Measurements from ENCODE around the gene CFAP57. TPM values are rescaled to one million over a fixed set of nuclear protein-coding genes. Genes with fewer than 3 reads are reported as not detected.

CFAP57 gene
- total RNA-seq, 2 experiments from 2014 or later, result 0.09 TPM

DNA sequence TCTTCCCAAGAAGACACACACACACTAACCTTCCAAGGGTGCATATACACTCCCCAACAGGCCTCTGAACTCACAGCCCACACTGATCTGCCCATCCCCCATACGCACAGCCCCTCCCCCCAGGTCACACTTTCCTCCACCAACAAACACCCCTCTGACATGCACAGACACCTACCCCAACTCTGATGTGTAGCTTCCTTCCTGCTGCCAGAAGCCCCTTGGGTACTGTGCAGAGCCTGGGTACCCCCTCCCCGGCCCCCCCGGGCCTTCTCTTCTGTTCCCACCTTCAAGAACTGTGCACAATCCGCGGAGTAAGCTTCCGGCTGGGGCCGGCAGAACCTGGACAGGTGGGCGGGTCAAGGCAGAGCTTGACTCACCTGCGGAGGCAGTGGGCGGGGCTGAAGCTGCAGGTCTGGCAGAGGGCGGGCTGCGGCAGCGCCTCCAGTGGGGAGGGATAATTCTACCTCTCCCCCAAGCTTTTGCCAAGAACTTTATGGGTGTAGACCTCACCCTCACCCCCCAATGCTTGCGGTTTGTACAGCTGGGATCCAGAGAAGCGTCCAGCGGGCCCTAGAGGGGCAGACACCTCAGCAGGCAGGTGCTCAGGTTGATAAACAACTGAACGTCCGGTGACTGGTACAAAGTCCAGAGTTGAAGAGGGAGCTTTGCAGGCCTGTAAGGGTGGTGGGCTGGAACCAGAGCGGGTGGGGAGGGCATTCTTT lies 113.3 kb downstream of the CFAP57 start, which contains the start of gene C1orf210:
TSS of gene C1orf210 (minus strand) at position 313 of the 722 bp plus-strand sequence. CDS start 2,311 bp downstream, outside the sequence.
- no peaks in the 10 kb centered on the region for H3K36me3 Mint-ChIP-seq
- CTCF ChIA-PET, result no interaction called here
- no peaks in the 10 kb centered on the region for H3K9me3 Mint-ChIP-seq (ENCODE audit: low read depth)

DNA sequence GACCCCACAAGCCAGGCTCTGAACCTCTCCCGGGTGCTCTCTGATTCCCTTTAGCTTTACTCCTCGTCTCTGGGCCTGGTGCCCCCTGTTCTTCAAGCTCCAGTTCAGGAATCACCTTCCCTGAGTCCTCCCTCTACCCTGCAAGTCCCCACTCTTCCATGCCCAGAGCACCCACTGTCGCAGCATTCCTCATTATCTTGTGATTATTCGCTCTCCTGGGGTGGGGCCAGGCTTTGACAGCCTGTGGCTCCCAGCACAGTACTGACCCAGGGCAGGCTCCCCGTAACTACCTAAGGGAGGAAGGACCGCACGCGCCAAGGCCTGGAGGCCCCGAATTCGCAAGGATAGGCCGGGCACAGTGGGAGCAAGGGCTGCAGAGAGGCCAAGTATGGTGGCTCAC lies 114.0 kb downstream of the CFAP57 start:
- H3K27ac Mint-ChIP-seq, result no peak overlapping the region
- H3K4me1 Mint-ChIP-seq, result no peaks in the 10 kb centered on the region
- H3K9me3 Mint-ChIP-seq (ENCODE audit: low read depth), result no peaks in the 10 kb centered on the region
- CTCF ChIA-PET, result no interaction called here
- no peak overlapping the region for H3K4me3 Mint-ChIP-seq
- H3K27me3 Mint-ChIP-seq, result peaks cover 10% of the 10 kb centered on the region
- DNase-seq (no peak), ATAC-seq (no peak)
- H3K36me3 Mint-ChIP-seq, result no peaks in the 10 kb centered on the region

More for the DNA sequence above, 113.3 kb downstream of the CFAP57 start, which contains the start of gene C1orf210:
- Mint-ChIP-seq H3K27ac (no peak within 1 kb of the TSS), H3K27me3 (peaks cover 11% of the 10 kb centered on the region), H3K4me3 (no peak within 1 kb of the TSS), H3K4me1 (no peaks in the 10 kb centered on the region)
- DNase-seq, result no peak
- ATAC-seq, result no peak

DNA sequence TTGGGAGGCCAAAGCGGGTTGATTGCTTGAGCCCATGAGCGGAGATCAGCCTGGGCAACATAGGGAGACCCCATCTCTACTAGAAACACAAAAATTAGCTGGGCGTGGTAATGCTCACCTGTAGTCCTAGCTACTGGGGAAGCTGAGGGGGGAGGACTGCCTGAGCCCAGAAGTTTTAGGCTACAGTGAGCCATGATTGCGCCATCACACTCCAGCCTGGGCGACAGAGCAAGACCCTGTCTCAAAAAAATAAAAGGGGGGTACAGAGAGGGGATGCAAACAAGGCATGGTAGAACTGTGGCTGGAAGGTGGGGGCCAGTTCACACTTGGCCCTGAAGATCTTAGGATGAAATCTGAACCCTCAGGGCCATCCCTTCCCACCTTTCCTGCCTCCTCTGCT lies 114.4 kb downstream of the CFAP57 start:
- Mint-ChIP-seq H3K27ac (no peak overlapping the region), H3K36me3 (no peaks in the 10 kb centered on the region), H3K9me3 (ENCODE audit: low read depth) (no peaks in the 10 kb centered on the region), H3K4me3 (no peak overlapping the region), H3K4me1 (no peaks in the 10 kb centered on the region), H3K27me3 (peaks cover 10% of the 10 kb centered on the region)
- DNase-seq, result no peak
- CTCF ChIA-PET, result no interaction called here
- ATAC-seq, result no peak

DNA sequence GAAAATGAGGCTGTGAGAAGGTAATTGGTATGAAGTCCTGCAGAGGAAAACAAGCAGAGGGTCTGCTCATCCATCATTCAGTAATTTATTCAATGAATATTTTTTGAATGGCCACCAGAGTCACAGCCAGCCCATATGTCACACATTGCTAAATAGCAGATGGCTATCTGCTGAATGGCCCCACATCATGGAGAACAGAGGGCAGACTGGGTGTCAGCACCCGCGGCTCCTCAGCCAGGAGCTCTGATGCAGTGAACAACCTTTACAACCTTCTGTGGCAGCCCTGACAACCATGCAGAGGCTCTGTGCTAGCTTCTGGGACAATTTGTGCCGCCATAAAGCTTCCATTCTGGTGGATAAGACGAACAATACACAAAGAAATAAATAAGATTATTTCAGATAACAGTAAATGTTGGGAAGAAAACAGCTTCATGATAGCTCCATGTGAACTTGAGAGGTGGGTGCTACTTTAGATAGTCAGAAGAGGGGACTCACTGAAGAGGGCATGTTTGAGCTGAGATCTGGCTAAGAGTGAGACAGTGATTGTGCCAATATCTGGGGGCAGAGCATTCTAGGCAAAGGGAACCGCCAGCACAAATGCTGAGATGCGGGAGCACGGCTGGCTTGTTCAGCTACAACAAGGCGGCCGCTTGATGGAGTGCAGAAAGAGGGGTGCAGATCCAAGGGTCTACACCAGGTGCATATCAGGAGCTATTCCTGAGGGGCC lies 116.1 kb downstream of the CFAP57 start:
- Mint-ChIP-seq H3K9me3 (ENCODE audit: low read depth) (no peaks in the 10 kb centered on the region), H3K36me3 (no peaks in the 10 kb centered on the region), H3K27me3 (peaks cover 10% of the 10 kb centered on the region), H3K4me3 (no peak overlapping the region), H3K27ac (no peak overlapping the region), H3K4me1 (no peaks in the 10 kb centered on the region)
- CTCF ChIA-PET, result no interaction called here
- DNase-seq (no peak), ATAC-seq (no peak)

DNA sequence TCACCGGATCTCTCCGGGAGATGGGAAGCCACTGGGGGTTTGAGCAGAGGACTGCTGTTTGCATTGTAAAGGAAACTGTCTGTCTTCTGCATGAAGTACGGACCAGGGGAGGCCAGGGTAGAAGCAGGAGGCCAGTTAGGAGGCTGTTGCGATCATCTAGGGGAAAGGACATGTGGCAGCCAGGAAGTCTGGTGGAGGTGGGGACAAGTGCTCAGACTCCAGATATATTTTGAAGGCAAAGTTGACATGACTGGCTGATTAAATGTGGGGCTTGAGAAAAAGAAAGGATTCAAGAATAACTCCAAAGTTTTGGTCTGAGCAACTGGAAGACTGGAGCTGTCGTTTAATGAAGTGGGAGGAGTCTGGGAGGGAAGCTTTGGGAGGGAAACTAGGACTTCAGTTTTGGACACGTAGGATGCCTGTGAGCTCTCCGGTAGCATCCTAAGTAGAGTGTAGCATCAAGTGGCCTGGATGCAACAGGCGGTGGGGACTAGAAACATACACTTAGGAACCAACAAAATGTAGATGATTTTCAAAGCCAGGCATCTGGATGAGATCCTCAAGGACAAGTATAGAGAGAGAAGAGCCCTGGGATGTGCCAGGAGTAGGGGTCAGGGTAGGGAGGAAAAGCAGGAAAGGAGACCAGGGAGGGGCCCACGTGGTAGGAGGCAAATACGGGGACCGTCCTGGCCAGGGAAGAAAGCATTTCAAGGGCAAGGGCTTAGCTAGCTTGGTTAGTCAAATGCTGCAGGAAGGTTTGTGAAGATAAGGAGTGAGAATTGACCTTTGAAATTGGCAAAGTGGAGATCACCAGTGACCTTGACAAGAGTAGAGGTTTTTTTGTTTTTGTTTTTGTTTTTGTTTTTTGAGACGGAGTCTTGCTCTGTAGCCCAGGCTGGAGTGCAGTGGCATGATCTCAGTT lies 116.9 kb downstream of the CFAP57 start:
- CTCF ChIA-PET, result no interaction called here
- Mint-ChIP-seq H3K27me3 (peaks cover 10% of the 10 kb centered on the region), H3K27ac (no peak overlapping the region), H3K4me1 (no peaks in the 10 kb centered on the region), H3K36me3 (no peaks in the 10 kb centered on the region), H3K4me3 (no peak overlapping the region), H3K9me3 (ENCODE audit: low read depth) (no peaks in the 10 kb centered on the region)
- ATAC-seq, result no peak
- DNase-seq, result no peak

DNA sequence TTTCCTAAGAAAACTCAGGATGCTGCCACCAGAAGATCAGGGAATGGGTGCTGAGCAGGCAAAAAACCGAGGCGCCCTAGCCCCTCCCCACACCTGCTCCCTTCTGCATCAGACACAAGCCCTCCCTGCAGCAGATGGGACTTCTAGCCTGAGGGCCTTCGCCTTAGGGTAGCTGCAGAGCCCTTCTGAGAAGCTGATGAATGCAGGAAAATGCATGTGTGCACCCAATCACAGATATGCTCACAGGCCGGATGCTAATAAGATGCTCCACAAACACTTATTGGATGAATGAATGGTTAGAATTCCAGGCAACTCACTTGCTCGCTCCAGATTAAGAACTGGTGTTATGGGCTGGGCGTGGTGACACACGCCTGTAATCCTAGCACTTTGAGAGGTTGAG lies 120.1 kb downstream of the CFAP57 start:
- Mint-ChIP-seq H3K27me3 (peaks cover 7% of the 10 kb centered on the region), H3K9me3 (ENCODE audit: low read depth) (no peaks in the 10 kb centered on the region), H3K4me1 (peaks cover 20% of the 10 kb centered on the region), H3K4me3 (no peak overlapping the region), H3K36me3 (no peaks in the 10 kb centered on the region), H3K27ac (no peak overlapping the region)
- CTCF ChIA-PET, result interaction anchor here (1.5 kb wide), 1 partner anchor 18 kb away, joined by 3 read pairs; no protein-coding TSS in a partner anchor
- no peak for ATAC-seq
- DNase-seq, result no peak

DNA sequence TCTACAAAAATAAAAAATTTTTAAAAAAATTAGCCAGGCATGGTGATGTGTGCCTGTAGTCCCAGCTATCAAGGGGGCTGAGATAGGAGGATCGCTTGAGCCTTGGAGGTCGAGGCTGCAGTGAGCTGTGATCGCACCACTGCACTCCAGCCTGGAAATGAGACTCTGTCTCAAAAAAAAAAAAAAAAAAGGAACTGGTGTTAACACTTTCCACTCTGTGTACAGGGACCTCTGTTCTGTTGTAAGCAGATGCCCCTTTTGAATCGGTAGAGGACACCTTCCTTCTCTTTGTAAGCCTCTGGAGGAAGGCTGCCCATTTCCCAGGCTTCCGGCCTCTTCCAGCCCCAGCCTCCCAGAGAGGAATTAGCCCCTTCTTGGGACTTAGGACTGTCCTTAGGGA lies 120.5 kb downstream of the CFAP57 start:
- H3K27me3 Mint-ChIP-seq, result peaks cover 4% of the 10 kb centered on the region
- DNase-seq (no peak), ATAC-seq (no peak)
- CTCF ChIA-PET, result interaction anchor here (1.5 kb wide), 1 partner anchor 18 kb away, joined by 3 read pairs; no protein-coding TSS in a partner anchor
- H3K36me3 Mint-ChIP-seq, result no peaks in the 10 kb centered on the region
- no peaks in the 10 kb centered on the region for H3K9me3 Mint-ChIP-seq (ENCODE audit: low read depth)
- H3K4me3 Mint-ChIP-seq, result no peak overlapping the region
- no peak overlapping the region for H3K27ac Mint-ChIP-seq
- peaks cover 20% of the 10 kb centered on the region for H3K4me1 Mint-ChIP-seq

DNA sequence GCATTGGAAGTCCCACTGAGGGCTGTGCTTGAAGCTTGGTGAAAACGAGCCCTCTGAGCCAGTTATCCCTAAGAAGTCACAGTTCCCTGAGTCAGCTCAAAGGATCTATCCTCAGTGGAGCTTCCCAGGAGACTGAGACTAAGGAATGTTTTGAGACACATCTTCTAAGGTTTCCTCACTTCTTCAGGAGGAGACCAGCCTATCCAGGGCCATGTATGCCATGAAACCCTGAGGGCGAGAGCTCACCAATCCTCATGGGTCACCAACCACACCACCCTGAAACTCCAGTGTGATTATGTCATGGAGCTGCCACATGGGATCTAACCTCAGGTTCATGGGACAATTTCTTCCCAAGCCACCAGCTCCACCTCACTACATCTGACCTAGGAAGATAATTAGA lies 121.0 kb downstream of the CFAP57 start:
- CTCF ChIA-PET, result no interaction called here
- no peak for DNase-seq
- H3K27me3 Mint-ChIP-seq, result no peaks in the 10 kb centered on the region
- no peaks in the 10 kb centered on the region for H3K9me3 Mint-ChIP-seq (ENCODE audit: low read depth)
- no peak overlapping the region for H3K27ac Mint-ChIP-seq
- H3K36me3 Mint-ChIP-seq, result no peaks in the 10 kb centered on the region
- ATAC-seq, result no peak
- H3K4me3 Mint-ChIP-seq, result no peak overlapping the region
- peaks cover 20% of the 10 kb centered on the region for H3K4me1 Mint-ChIP-seq

DNA sequence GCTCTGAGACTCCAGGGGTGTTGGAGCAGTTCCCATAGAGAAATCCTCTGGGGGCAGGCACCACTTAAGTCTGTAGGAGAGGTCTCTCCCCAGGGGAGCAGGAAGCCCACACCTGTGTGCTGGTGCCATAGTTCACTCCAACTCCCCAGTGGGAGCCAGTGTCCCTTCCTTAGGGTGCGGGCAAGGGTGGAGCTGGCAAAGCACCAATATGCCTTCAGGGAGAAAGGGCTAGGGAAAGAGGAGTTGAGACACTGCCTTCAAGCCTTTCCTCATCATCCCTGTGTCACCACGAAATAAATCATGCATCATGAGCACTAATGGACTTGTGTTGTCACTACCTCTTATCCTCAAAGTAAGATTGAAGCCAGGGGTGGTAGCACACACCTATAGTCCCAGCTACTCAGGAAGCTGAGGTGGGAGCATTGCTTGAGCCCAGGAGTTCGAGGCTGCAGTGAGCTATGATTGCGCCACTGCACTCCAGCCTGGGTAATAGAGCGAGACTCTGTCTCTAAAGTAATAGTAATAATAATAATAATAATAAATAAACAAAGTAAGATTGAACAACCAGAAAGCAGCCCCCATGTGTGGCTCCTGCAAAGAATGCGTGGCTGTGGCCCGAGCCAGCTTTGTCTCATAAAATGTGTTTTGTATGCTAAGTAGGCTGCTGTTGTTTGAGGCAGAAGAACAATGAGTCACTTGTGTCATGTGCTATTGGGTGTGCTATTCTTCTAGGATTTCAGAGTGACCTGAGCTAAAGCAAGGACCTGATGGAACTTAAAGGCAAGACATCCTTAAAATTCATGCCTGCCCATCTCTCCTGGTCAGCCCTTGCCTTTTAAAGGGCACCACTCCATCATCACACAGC lies 122.0 kb downstream of the CFAP57 start:
- CTCF ChIA-PET, result no interaction called here
- no peak for ATAC-seq

DNA sequence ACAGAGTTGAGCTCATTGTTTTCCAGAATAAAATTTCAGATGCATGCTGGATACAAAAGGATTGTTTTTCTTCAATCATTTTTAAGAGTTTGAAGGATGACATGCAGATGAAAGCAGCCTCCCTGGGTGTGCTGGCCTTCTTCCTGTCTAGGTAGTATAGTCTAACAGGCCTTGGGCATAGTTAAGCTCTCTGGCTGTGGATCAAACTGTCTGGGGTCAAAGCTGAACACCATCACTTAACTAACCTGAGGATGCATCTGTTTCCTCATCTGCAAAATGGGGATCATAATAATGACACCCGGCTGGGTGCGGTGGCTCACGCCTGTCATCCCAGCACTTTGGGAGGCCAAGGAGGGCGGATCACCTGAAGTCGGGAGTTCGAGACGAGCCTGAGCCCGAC lies 122.6 kb downstream of the CFAP57 start:
- Mint-ChIP-seq H3K4me1 (peaks cover 20% of the 10 kb centered on the region), H3K36me3 (no peaks in the 10 kb centered on the region), H3K4me3 (no peak overlapping the region), H3K27me3 (no peaks in the 10 kb centered on the region), H3K27ac (no peak overlapping the region), H3K9me3 (ENCODE audit: low read depth) (no peaks in the 10 kb centered on the region)
- ATAC-seq (no peak), DNase-seq (no peak)
- CTCF ChIA-PET, result interaction anchor here (0.9 kb wide), 1 partner anchor 120 kb away, joined by 3 read pairs; no protein-coding TSS in a partner anchor

More for the DNA sequence above, 122.0 kb downstream of the CFAP57 start:
- Mint-ChIP-seq H3K4me1 (peaks cover 20% of the 10 kb centered on the region), H3K27me3 (no peaks in the 10 kb centered on the region), H3K27ac (no peak overlapping the region), H3K4me3 (no peak overlapping the region), H3K36me3 (no peaks in the 10 kb centered on the region), H3K9me3 (ENCODE audit: low read depth) (no peaks in the 10 kb centered on the region)
- no peak for DNase-seq

DNA sequence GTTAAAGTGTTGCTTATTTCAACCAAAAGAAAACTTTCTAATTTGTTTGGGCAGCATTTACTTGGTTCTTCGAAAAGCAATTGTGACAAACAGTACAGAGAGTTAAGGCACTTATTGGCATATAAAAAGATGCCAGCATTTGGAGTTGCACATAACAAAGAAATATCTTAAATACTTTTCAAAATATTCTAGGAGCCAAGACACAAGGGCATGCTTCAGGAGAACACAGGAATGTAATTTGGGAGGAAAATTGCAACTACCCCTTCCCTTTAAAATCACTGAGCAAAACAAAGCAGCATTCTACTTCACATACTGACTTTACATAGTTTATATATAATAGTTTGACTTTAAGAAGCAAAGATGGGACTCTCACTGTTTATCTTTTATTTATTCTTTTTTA lies 124.1 kb downstream of the CFAP57 start:
- Mint-ChIP-seq H3K27me3 (no peaks in the 10 kb centered on the region), H3K4me1 (peaks cover 20% of the 10 kb centered on the region), H3K36me3 (no peaks in the 10 kb centered on the region), H3K27ac (peak overlapping the region; percentile 69), H3K4me3 (no peak overlapping the region), H3K9me3 (ENCODE audit: low read depth) (no peaks in the 10 kb centered on the region)
- ATAC-seq (no peak), DNase-seq (no peak)
- CTCF ChIA-PET, result interaction anchor here (0.8 kb wide), 1 partner anchor 12 kb away, joined by 3 read pairs; no protein-coding TSS in a partner anchor

DNA sequence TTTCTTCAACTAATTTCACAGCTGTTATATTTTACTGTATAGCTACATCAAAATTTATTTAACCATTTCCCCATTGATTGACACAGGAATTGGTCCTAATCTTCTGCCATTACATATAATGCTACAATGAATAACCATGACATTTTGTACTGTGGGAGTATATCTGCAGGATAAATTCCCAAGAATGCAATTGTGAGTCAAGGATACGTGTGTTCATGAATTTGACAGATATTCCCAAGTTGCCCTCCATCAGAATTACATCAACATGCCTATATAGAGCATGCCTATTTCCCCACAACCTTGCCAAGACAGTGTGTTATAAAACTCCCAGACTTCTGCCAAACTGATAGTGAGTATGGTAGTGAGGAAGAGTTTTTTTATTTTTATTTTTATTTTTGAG lies 125.9 kb downstream of the CFAP57 start:
- no peaks in the 10 kb centered on the region for H3K36me3 Mint-ChIP-seq
- no peaks in the 10 kb centered on the region for H3K9me3 Mint-ChIP-seq (ENCODE audit: low read depth)
- ATAC-seq (no peak), DNase-seq (no peak)
- H3K27ac Mint-ChIP-seq, result no peak overlapping the region
- H3K4me1 Mint-ChIP-seq, result peaks cover 20% of the 10 kb centered on the region
- no peaks in the 10 kb centered on the region for H3K27me3 Mint-ChIP-seq
- H3K4me3 Mint-ChIP-seq, result no peak overlapping the region
- CTCF ChIA-PET, result no interaction called here
